Measurements from ENCODE around the gene OR51S1.
"Not testable (repeated sequence)": the region's sequence is repeated elsewhere in the genome, so short reads cannot be mapped to it uniquely, and the experiment has no call there.

The OR51S1 gene

GRCh38 chr11:4862447-4863236 is 13.6 kb upstream of the OR51S1 start:
- Histone ChIP-seq H3K36me3 (ENCODE audit: control insufficient read depth, insufficient read depth, low read length, severe bottlenecking) (no peaks in the 10 kb centered on the region), H3K4me1 (ENCODE audit: control insufficient read depth, insufficient read depth, low read length) (no peaks in the 10 kb centered on the region), H3K9me3 (ENCODE audit: control insufficient read depth, low read length) (no peaks in the 10 kb centered on the region), H3K4me3 (ENCODE audit: low read length) (no peak overlapping the region), H3K27me3 (replicated peaks; ENCODE audit: control insufficient read depth, insufficient read depth, low read length) (no peaks in the 10 kb centered on the region), H3K9ac (ENCODE audit: low read length) (no peak overlapping the region)
- DNase-seq (ENCODE audit: low read depth), result no peak

DNA sequence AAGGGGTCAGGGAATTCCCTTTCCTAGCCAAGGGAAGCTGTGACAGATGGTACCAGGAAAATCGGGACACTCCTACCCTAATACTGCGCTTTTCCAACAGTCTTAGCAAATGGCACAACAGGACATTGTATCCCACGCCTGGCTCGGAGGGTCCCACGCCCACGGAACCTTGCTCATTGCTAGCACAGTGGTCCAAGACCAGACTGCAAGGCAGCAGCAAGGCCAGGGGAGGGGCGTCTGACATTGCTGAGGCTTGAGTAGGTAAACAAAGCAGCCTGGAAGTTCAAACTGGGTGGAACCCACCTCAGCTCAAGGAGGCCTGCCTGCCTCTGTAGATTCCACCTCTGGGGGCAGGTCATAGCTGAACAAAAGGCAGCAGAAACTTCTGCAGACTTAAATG is 5.3 kb upstream of the OR51S1 start:
- not testable (repeated sequence) for H3K9me3 ChIP-seq (ENCODE audit: control insufficient read depth, low read length); H3K27me3 ChIP-seq (replicated peaks; ENCODE audit: control insufficient read depth, insufficient read depth, low read length); H3K9ac ChIP-seq (ENCODE audit: low read length); H3K36me3 ChIP-seq (ENCODE audit: control insufficient read depth, insufficient read depth, low read length, severe bottlenecking); H3K4me1 ChIP-seq (ENCODE audit: control insufficient read depth, insufficient read depth, low read length); H3K4me3 ChIP-seq (ENCODE audit: low read length); DNase-seq (ENCODE audit: low read depth)

DNA sequence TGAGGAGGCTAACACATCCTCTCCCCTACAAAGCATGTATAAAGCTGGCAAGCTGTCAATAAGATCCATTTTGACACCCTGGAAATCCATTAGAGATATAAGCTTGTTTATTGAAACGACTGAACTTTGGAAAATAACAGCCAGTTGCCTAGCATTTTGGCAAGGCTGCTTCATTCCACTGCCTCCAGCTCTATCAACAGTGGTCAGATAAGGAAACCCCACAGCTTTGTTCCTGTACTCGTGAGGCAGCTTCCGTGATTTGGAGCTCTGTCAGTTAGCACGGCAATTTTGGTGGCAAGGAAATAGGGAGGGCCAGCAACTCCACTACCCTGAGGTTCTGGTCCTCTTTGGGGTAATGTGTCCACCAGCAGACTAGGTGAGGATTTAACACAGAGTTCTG is 2.0 kb upstream of the OR51S1 start:
- no peaks in the 10 kb centered on the region for H3K36me3 ChIP-seq (ENCODE audit: control insufficient read depth, insufficient read depth, low read length, severe bottlenecking)
- H3K27me3 ChIP-seq (replicated peaks; ENCODE audit: control insufficient read depth, insufficient read depth, low read length), result no peaks in the 10 kb centered on the region
- DNase-seq (ENCODE audit: low read depth), result no peak
- no peaks in the 10 kb centered on the region for H3K4me1 ChIP-seq (ENCODE audit: control insufficient read depth, insufficient read depth, low read length)
- H3K4me3 ChIP-seq (ENCODE audit: low read length), result no peak overlapping the region
- H3K9ac ChIP-seq (ENCODE audit: low read length), result no peak overlapping the region
- H3K9me3 ChIP-seq (ENCODE audit: control insufficient read depth, low read length), result no peaks in the 10 kb centered on the region

DNA sequence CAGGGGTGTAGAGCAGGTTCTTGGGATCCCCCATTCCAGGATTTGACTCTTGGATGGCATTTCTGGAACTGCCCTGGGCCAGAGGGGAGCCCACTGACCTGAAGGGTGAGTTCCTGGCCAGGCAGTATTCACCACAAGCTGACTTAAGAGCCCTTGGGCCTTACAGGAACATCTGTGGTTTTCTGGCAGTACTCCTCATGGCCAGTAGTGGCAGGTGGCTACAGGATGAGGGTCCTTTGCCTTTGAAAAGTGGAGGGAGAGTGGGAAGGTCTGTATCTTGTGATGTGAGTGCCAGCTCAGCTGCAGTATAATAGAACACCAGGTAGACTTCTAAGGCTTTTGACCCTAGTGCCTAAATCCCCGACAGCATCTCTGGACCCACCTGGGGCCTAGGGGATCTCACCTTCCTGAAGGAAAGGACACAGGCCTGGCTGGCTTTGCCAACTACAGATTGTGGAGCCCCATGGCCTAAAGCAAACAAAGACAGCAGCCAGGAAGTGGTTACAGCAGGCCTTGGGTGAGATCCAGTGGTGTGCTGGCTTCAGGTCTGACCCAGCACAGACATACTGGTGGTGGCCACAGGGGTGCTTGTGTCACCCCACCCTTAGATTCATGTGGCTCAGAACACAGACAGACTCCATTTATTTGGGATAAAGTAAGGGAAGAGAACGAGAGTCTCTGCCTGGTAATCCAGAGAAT is 9.0 kb downstream of the OR51S1 start:
- no peaks in the 10 kb centered on the region for H3K4me1 ChIP-seq (ENCODE audit: control insufficient read depth, insufficient read depth, low read length)
- H3K4me3 ChIP-seq (ENCODE audit: low read length), result no peak overlapping the region
- H3K9ac ChIP-seq (ENCODE audit: low read length), result no peak overlapping the region
- H3K9me3 ChIP-seq (ENCODE audit: control insufficient read depth, low read length), result no peaks in the 10 kb centered on the region
- no peaks in the 10 kb centered on the region for H3K36me3 ChIP-seq (ENCODE audit: control insufficient read depth, insufficient read depth, low read length, severe bottlenecking)
- no peak for DNase-seq (ENCODE audit: low read depth)
- no peaks in the 10 kb centered on the region for H3K27me3 ChIP-seq (replicated peaks; ENCODE audit: control insufficient read depth, insufficient read depth, low read length)

GRCh38 chr11:4830909-4831308 is 18.1 kb downstream of the OR51S1 start:
- no peaks in the 10 kb centered on the region for H3K36me3 ChIP-seq (ENCODE audit: control insufficient read depth, insufficient read depth, low read length, severe bottlenecking)
- H3K4me1 ChIP-seq (ENCODE audit: control insufficient read depth, insufficient read depth, low read length), result no peaks in the 10 kb centered on the region
- peaks cover 6% of the 10 kb centered on the region for H3K27me3 ChIP-seq (replicated peaks; ENCODE audit: control insufficient read depth, insufficient read depth, low read length)
- no peak overlapping the region for H3K4me3 ChIP-seq (ENCODE audit: low read length)
- no peak overlapping the region for H3K9ac ChIP-seq (ENCODE audit: low read length)
- DNase-seq (ENCODE audit: low read depth), result no peak
- H3K9me3 ChIP-seq (ENCODE audit: control insufficient read depth, low read length), result no peaks in the 10 kb centered on the region

DNA sequence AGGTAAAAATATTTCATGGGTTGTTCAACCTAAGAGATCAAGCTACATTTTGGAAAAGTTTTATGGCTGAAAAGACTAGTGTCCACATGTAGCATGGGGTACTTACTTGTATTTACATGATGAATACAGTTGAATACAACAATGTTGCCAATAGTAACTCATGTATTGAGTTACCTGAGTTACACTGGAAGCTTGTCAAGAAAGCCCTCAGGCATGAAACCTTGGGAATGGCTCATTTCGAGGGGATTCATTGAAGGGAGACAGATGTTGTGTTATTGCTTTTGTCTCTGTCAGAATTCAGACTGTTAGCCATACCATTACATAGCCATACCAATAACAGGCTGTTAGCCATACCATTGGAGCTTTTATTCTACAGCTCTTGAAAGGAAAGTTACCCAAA is 18.7 kb downstream of the OR51S1 start:
- Histone ChIP-seq H3K4me1 (ENCODE audit: control insufficient read depth, insufficient read depth, low read length) (no peaks in the 10 kb centered on the region), H3K36me3 (ENCODE audit: control insufficient read depth, insufficient read depth, low read length, severe bottlenecking) (no peaks in the 10 kb centered on the region), H3K9ac (ENCODE audit: low read length) (no peak overlapping the region), H3K27me3 (replicated peaks; ENCODE audit: control insufficient read depth, insufficient read depth, low read length) (peaks cover 6% of the 10 kb centered on the region), H3K9me3 (ENCODE audit: control insufficient read depth, low read length) (no peaks in the 10 kb centered on the region), H3K4me3 (ENCODE audit: low read length) (no peak overlapping the region)
- no peak for DNase-seq (ENCODE audit: low read depth)

DNA sequence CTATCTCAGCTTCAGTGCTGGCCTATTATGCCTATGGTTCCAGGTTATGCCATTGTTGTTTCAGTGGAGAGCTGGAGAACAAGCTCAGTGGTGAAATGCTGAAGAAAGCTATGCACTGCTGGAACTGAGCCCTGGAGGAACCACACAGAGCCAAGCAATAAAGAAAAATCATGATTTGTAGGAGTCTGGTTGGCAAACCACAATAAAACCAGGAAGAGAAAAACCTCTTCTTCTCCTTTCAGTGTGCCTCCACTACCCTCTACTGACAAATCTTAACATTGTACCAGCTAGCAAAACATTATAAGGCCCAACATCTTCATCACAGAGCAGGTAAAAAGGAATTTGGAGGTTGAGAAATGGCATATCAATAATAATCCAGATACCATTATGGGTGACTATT is 22.6 kb downstream of the OR51S1 start:
- H3K9me3 ChIP-seq (ENCODE audit: control insufficient read depth, low read length), result no peaks in the 10 kb centered on the region
- H3K9ac ChIP-seq (ENCODE audit: low read length), result no peak overlapping the region
- H3K27me3 ChIP-seq (replicated peaks; ENCODE audit: control insufficient read depth, insufficient read depth, low read length), result no peaks in the 10 kb centered on the region
- DNase-seq (ENCODE audit: low read depth), result peak; percentile 6
- no peaks in the 10 kb centered on the region for H3K4me1 ChIP-seq (ENCODE audit: control insufficient read depth, insufficient read depth, low read length)
- no peak overlapping the region for H3K4me3 ChIP-seq (ENCODE audit: low read length)
- H3K36me3 ChIP-seq (ENCODE audit: control insufficient read depth, insufficient read depth, low read length, severe bottlenecking), result no peaks in the 10 kb centered on the region

- no peak overlapping the region for H3K9ac ChIP-seq (ENCODE audit: low read length)
- no peak overlapping the region for H3K4me3 ChIP-seq (ENCODE audit: low read length)
- no peaks in the 10 kb centered on the region for H3K27me3 ChIP-seq (replicated peaks; ENCODE audit: control insufficient read depth, insufficient read depth, low read length)
- no peak for DNase-seq (ENCODE audit: low read depth)
- no peaks in the 10 kb centered on the region for H3K9me3 ChIP-seq (ENCODE audit: control insufficient read depth, low read length)
- H3K4me1 ChIP-seq (ENCODE audit: control insufficient read depth, insufficient read depth, low read length), result no peaks in the 10 kb centered on the region
- H3K36me3 ChIP-seq (ENCODE audit: control insufficient read depth, insufficient read depth, low read length, severe bottlenecking), result no peaks in the 10 kb centered on the region
Measured at GRCh38 chr11:4825132-4825531, 23.9 kb downstream of the OR51S1 start.

- H3K4me3 ChIP-seq (ENCODE audit: low read length), result no peak within 1 kb of the TSS
- no peaks in the 10 kb centered on the region for H3K27me3 ChIP-seq (replicated peaks; ENCODE audit: control insufficient read depth, insufficient read depth, low read length)
- no peaks in the 10 kb centered on the region for H3K36me3 ChIP-seq (ENCODE audit: control insufficient read depth, insufficient read depth, low read length, severe bottlenecking)
- H3K4me1 ChIP-seq (ENCODE audit: control insufficient read depth, insufficient read depth, low read length), result no peaks in the 10 kb centered on the region
- H3K9ac ChIP-seq (ENCODE audit: low read length), result no peak within 1 kb of the TSS
- no peaks in the 10 kb centered on the region for H3K9me3 ChIP-seq (ENCODE audit: control insufficient read depth, low read length)
- no peak for DNase-seq (ENCODE audit: low read depth)
Measured at GRCh38 chr11:4821021-4821420, 28.0 kb downstream of the OR51S1 start, which contains the start of gene OR51F2. OR51F2 (plus strand) TSS chr11:4821321; CDS start chr11:4821422, 101 bp downstream.

DNA sequence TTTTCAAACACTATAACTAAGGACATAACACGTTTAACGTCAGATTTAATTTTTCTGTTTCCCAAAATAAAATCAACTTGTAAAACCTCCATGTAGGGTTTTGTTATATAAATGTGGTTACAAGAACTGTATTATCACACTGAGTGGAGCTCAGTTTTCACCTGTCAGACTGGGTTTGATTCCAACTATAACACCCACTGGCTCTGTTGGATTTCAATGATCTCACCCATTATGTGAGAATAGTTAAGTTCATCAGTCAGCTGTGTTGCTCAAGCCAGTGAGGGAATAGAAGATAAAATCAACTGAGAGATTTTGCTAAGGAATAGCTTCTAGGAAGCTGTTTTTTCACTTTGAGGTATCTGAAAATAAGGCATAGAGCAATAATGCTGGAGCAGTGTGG is 39.8 kb downstream of the OR51S1 start:
- Histone ChIP-seq H3K9me3 (ENCODE audit: control insufficient read depth, low read length) (no peaks in the 10 kb centered on the region), H3K9ac (ENCODE audit: low read length) (no peak overlapping the region), H3K4me1 (ENCODE audit: control insufficient read depth, insufficient read depth, low read length) (no peaks in the 10 kb centered on the region), H3K4me3 (ENCODE audit: low read length) (no peak overlapping the region), H3K27me3 (replicated peaks; ENCODE audit: control insufficient read depth, insufficient read depth, low read length) (no peaks in the 10 kb centered on the region), H3K36me3 (ENCODE audit: control insufficient read depth, insufficient read depth, low read length, severe bottlenecking) (no peaks in the 10 kb centered on the region)
- DNase-seq (ENCODE audit: low read depth), result no peak

GRCh38 chr11:4808476-4808875 is 40.5 kb downstream of the OR51S1 start:
- Histone ChIP-seq H3K9ac (ENCODE audit: low read length) (no peak overlapping the region), H3K4me1 (ENCODE audit: control insufficient read depth, insufficient read depth, low read length) (no peaks in the 10 kb centered on the region), H3K4me3 (ENCODE audit: low read length) (no peak overlapping the region), H3K27me3 (replicated peaks; ENCODE audit: control insufficient read depth, insufficient read depth, low read length) (no peaks in the 10 kb centered on the region), H3K36me3 (ENCODE audit: control insufficient read depth, insufficient read depth, low read length, severe bottlenecking) (no peaks in the 10 kb centered on the region), H3K9me3 (ENCODE audit: control insufficient read depth, low read length) (no peaks in the 10 kb centered on the region)
- DNase-seq (ENCODE audit: low read depth), result no peak
